GM21381 (cell line): ENCODE measurements around the gene HS6ST2.

Experiments
- ATAC-seq: cut with Tn5 transposase; IDR thresholded peaks from one replicate; pipeline ENCODE4 v1.9.1; 2021; ENCODE audit warnings: mild to moderate bottlenecking, moderate library complexity; ENCODE audit not compliant: unreplicated experiment

The HS6ST2 gene

GRCh38 chrX:132624466-132624865 lies 334.0 kb downstream of the HS6ST2 start:
- no peak for ATAC-seq

- ATAC-seq = no peak
These were observed 334.5 kb downstream of the HS6ST2 start for GRCh38 chrX:132623942-132624341.

- no peak for ATAC-seq
These were observed 335.1 kb downstream of the HS6ST2 start for GRCh38 chrX:132623300-132623699.

GRCh38 chrX:132622130-132622529 lies 336.3 kb downstream of the HS6ST2 start:
- ATAC-seq = no peak

GRCh38 chrX:132618810-132619209 lies 339.6 kb downstream of the HS6ST2 start:
- no peak for ATAC-seq

- ATAC-seq = peak; percentile 64
These were observed 342.9 kb downstream of the HS6ST2 start for GRCh38 chrX:132615391-132616131.

GRCh38 chrX:132614297-132614696 lies 344.1 kb downstream of the HS6ST2 start:
- ATAC-seq = no peak

- ATAC-seq = no peak
These were observed 344.6 kb downstream of the HS6ST2 start for GRCh38 chrX:132613801-132614200.

GRCh38 chrX:132612821-132613564 lies 345.4 kb downstream of the HS6ST2 start:
- ATAC-seq = no peak

- ATAC-seq = no peak
These were observed 347.9 kb downstream of the HS6ST2 start for GRCh38 chrX:132610536-132610935.

- no peak for ATAC-seq
These were observed 349.0 kb downstream of the HS6ST2 start for GRCh38 chrX:132609362-132609848.

- ATAC-seq = no peak
These were observed 354.6 kb downstream of the HS6ST2 start for GRCh38 chrX:132603700-132604286.

- ATAC-seq = no peak
These were observed 355.7 kb downstream of the HS6ST2 start for GRCh38 chrX:132602701-132603100.

GRCh38 chrX:132594999-132595398 lies 363.4 kb downstream of the HS6ST2 start:
- ATAC-seq = no peak

- no peak for ATAC-seq
These were observed 364.3 kb downstream of the HS6ST2 start for GRCh38 chrX:132594129-132594528.

GRCh38 chrX:132592880-132593279 lies 365.5 kb downstream of the HS6ST2 start:
- no peak for ATAC-seq

GRCh38 chrX:132591719-132592275 lies 366.6 kb downstream of the HS6ST2 start:
- no peak for ATAC-seq

GRCh38 chrX:132590350-132591026 lies 367.9 kb downstream of the HS6ST2 start:
- no peak for ATAC-seq

- ATAC-seq = no peak
These were observed 373.5 kb downstream of the HS6ST2 start for GRCh38 chrX:132584936-132585335.

GRCh38 chrX:132576939-132577338 lies 381.5 kb downstream of the HS6ST2 start:
- no peak for ATAC-seq
